ENCODE data around the gene NTM. TPM values are rescaled to one million over a fixed set of nuclear protein-coding genes. Genes with fewer than 3 reads are reported as not detected.

NTM gene
- total RNA-seq, 1 experiment from 2014 or later = 9.9 TPM

GRCh38 chr11:131601586-131601985 lies 231.2 kb downstream of the NTM start:
- H3K18ac ChIP-seq (ENCODE audit: insufficient read length, low read depth, low read length) = no peak overlapping the region
- no peak overlapping the region for H3K9ac ChIP-seq (ENCODE audit: extremely low read depth, insufficient read length, low read length)
- H3K14ac ChIP-seq (ENCODE audit: insufficient read depth, low read length) = no peak overlapping the region
- H3K27ac ChIP-seq (ENCODE audit: insufficient read length, low read depth, low read length) = no peak overlapping the region
- peaks cover 5% of the 10 kb centered on the region for H3K27me3 Mint-ChIP-seq (ENCODE audit: low read depth)
- H4K8ac ChIP-seq (replicated peaks; ENCODE audit: insufficient read length, low read depth, low read length) = no peak overlapping the region
- no peaks in the 10 kb centered on the region for H4K20me1 ChIP-seq (ENCODE audit: control insufficient read depth, insufficient read depth, insufficient read length)
- no peaks in the 10 kb centered on the region for H3K79me2 ChIP-seq (ENCODE audit: insufficient read depth, low read length)
- no peak overlapping the region for H4K5ac ChIP-seq (ENCODE audit: insufficient read length, low read depth, low read length)
- peaks cover 0 to 4% (median 0%) of the 10 kb centered on the region in 3 experiments; a peak in 1 of 7 replicates for H3K36me3 Mint-ChIP-seq (ENCODE audit: insufficient read depth in 1 of 3, low read depth in 3 of 3)
- peaks cover 14 to 29% of the 10 kb centered on the region in 2 experiments for H3K4me1 Mint-ChIP-seq
- H3K4me1 ChIP-seq (ENCODE audit: insufficient read depth, low read length) = no peaks in the 10 kb centered on the region
- H3K9me3 Mint-ChIP-seq = peaks cover 2 to 5% of the 10 kb centered on the region in 2 experiments; a peak in 3 of 5 replicates
- H2BK12ac ChIP-seq (ENCODE audit: insufficient read length, low read depth, low read length) = no peak overlapping the region
- no peak overlapping the region for H3K4me2 ChIP-seq (ENCODE audit: insufficient read depth, insufficient read length, low read length)
- H2AFZ ChIP-seq (ENCODE audit: low read length) = no peak overlapping the region
- H3K27me3 ChIP-seq (ENCODE audit: insufficient read depth, low read length) = no peaks in the 10 kb centered on the region
- no peaks in the 10 kb centered on the region for H3K23me2 ChIP-seq (ENCODE audit: insufficient read length, low read depth, low read length, poor library complexity, severe bottlenecking)
- H3K9me3 ChIP-seq (ENCODE audit: control insufficient read depth, low read depth, low read length) = no peaks in the 10 kb centered on the region
- no peak overlapping the region for H4K91ac ChIP-seq (ENCODE audit: insufficient read length, low read depth, low read length)
- TF ChIP-seq CTCF (conservative IDR thresholded peaks at IDR 0.05) = no peak
- no peak overlapping the region for H2AK5ac ChIP-seq (ENCODE audit: insufficient read length, low read length)
- no peak overlapping the region for H2BK20ac ChIP-seq (ENCODE audit: low read depth, low read length, poor library complexity, severe bottlenecking)
- no peaks in the 10 kb centered on the region for H3K79me1 ChIP-seq (ENCODE audit: insufficient read depth, low read depth, low read length, poor library complexity, severe bottlenecking)
- no peak for DNase-seq
- no peak overlapping the region for H3K4ac ChIP-seq (ENCODE audit: low read depth, low read length)
- H3T11ph ChIP-seq (ENCODE audit: low read length) = no peak overlapping the region
- no peak overlapping the region for H3K23ac ChIP-seq (ENCODE audit: insufficient read length, low read depth, low read length)
- no peak overlapping the region for H2BK5ac ChIP-seq (ENCODE audit: insufficient read length, low read length)
- H2BK120ac ChIP-seq (ENCODE audit: low read depth, low read length, poor library complexity, severe bottlenecking) = no peak overlapping the region
- H3K4me3 Mint-ChIP-seq = no peak overlapping the region
- no peak overlapping the region for H3K56ac ChIP-seq (ENCODE audit: insufficient read length, low read depth, low read length)
- no peak overlapping the region for H2BK15ac ChIP-seq (ENCODE audit: low read depth, low read length)
- H3K27ac Mint-ChIP-seq = no peak overlapping the region
